ENCODE measurements around the gene ADCK1. TPM values are rescaled to one million over a fixed set of nuclear protein-coding genes. Genes with fewer than 3 reads are reported as not detected.

Gene ADCK1
- total RNA-seq, 1 donor from 2014 or later, result 4.5 TPM

DNA sequence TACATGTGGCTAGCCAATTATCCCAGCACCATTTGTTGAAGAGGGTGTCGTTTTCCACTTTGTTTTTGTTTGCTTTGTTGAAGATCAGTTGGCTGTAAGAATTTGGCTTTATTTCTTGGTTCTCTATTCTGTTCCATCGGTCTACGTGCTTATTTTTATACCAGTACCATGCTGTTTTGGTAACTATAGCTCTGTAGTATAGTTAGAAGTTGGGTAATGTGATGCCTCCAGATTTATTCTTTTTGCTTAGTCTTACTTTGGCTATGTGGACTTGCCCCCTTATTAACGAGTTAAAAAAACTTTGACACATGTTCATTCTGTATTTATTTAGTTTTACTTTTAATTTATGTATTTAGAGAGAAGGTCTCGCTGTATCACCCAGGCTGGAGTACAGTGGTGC, 120.4 kb downstream of the ADCK1 start:
- Histone ChIP-seq H3K36me3 (ENCODE audit: control insufficient read depth, insufficient read depth, low read length) (no peaks in the 10 kb centered on the region), H3K27me3 (ENCODE audit: control insufficient read depth, insufficient read depth, low read length) (no peaks in the 10 kb centered on the region), H3K4me3 (ENCODE audit: low read depth, low read length) (no peak overlapping the region)
- FAIRE-seq (no peak), DNase-seq (ENCODE audit: low read depth) (no peak)
- no peak for TF ChIP-seq CTCF (IDR thresholded peaks at IDR 0.05; ENCODE audit: insufficient read depth, low read length, severe bottlenecking)

GRCh38 chr14:77921818-77922217, 121.9 kb downstream of the ADCK1 start:
- Histone ChIP-seq H3K27me3 (ENCODE audit: control insufficient read depth, insufficient read depth, low read length) (no peaks in the 10 kb centered on the region), H3K4me3 (ENCODE audit: low read depth, low read length) (no peak overlapping the region), H3K36me3 (ENCODE audit: control insufficient read depth, insufficient read depth, low read length) (no peaks in the 10 kb centered on the region)
- FAIRE-seq (no peak), DNase-seq (ENCODE audit: low read depth) (no peak)
- no peak for TF ChIP-seq CTCF (IDR thresholded peaks at IDR 0.05; ENCODE audit: insufficient read depth, low read length, severe bottlenecking)

DNA sequence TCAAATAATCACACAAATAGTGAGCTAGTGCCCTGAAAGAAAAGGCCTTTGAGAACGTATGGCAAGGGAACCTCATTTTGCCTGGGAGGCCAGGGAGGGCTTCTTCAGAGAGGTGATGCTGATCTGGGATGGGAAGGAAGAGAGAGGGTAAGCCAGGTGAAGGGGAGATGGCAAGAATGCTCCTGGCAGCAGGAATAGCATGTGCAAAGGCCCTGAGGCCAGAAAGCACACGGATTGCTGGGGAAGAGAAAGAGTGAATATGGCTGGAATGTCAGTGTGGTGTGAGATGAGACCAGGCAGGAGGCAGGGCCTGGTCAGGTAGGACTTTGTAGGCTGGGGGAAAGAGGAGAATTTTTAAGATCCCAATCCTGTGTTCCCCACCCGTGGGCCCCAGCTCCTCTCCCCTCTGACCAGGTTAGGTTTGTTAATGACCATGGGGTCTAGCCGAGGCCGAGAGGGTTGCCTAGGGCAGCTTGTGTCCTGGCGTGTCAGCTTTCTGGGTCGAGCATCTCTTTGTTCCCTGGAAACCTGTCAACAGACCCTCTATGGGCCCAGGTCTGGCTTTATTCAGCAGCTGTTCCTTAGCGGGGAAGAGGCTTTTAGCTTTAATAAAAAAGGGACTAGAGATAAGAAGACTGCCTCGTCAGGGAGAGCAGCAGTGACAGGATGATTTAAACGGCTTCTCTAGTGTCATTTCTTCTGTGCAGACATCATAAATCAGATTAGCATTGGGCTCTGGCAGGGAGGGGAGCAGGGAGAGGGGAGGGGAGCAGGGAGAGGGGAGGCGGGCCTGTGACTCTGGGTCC, 123.4 kb downstream of the ADCK1 start:
- no peak for TF ChIP-seq CTCF (IDR thresholded peaks at IDR 0.05; ENCODE audit: insufficient read depth, low read length, severe bottlenecking)
- no peak for DNase-seq (ENCODE audit: low read depth)
- FAIRE-seq, result no peak
- Histone ChIP-seq H3K27me3 (ENCODE audit: control insufficient read depth, insufficient read depth, low read length) (no peaks in the 10 kb centered on the region), H3K4me3 (ENCODE audit: low read depth, low read length) (no peak overlapping the region), H3K36me3 (ENCODE audit: control insufficient read depth, insufficient read depth, low read length) (no peaks in the 10 kb centered on the region)

GRCh38 chr14:77924141-77924948, 124.4 kb downstream of the ADCK1 start:
- no peaks in the 10 kb centered on the region for H3K36me3 ChIP-seq (ENCODE audit: control insufficient read depth, insufficient read depth, low read length)
- no peak overlapping the region for H3K4me3 ChIP-seq (ENCODE audit: low read depth, low read length)
- TF ChIP-seq CTCF (IDR thresholded peaks at IDR 0.05; ENCODE audit: insufficient read depth, low read length, severe bottlenecking), result no peak
- no peaks in the 10 kb centered on the region for H3K27me3 ChIP-seq (ENCODE audit: control insufficient read depth, insufficient read depth, low read length)
- no peak for DNase-seq (ENCODE audit: low read depth)
- FAIRE-seq, result no peak

DNA sequence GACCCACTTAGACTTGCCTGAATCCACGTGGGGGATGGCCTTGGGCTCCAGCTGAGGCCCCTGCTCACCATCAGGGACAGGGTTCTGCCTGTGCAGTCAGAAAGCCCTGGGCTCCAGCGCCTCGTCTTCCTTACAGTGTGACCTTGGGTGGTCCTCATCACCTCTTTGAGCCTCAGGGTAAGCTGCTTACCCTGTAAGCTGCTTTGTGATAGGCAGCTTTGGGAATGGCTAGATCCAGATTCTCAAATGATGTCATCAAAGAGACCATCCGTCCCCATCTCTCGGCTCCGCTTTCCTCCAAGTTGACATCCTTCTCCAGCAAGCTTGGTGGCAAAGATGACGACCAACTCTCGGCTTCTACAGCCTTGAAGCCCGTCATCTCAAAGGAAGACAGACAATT, 127.0 kb downstream of the ADCK1 start:
- no peak for TF ChIP-seq CTCF (IDR thresholded peaks at IDR 0.05; ENCODE audit: insufficient read depth, low read length, severe bottlenecking)
- Histone ChIP-seq H3K36me3 (ENCODE audit: control insufficient read depth, insufficient read depth, low read length) (no peaks in the 10 kb centered on the region), H3K4me3 (ENCODE audit: low read depth, low read length) (no peak overlapping the region), H3K27me3 (ENCODE audit: control insufficient read depth, insufficient read depth, low read length) (no peaks in the 10 kb centered on the region)
- no peak for DNase-seq (ENCODE audit: low read depth)
- FAIRE-seq, result no peak

Measured in bronchial epithelial cell (primary cell).